ENCODE measurements around the gene DNASE1L3.

The DNASE1L3 gene

DNA sequence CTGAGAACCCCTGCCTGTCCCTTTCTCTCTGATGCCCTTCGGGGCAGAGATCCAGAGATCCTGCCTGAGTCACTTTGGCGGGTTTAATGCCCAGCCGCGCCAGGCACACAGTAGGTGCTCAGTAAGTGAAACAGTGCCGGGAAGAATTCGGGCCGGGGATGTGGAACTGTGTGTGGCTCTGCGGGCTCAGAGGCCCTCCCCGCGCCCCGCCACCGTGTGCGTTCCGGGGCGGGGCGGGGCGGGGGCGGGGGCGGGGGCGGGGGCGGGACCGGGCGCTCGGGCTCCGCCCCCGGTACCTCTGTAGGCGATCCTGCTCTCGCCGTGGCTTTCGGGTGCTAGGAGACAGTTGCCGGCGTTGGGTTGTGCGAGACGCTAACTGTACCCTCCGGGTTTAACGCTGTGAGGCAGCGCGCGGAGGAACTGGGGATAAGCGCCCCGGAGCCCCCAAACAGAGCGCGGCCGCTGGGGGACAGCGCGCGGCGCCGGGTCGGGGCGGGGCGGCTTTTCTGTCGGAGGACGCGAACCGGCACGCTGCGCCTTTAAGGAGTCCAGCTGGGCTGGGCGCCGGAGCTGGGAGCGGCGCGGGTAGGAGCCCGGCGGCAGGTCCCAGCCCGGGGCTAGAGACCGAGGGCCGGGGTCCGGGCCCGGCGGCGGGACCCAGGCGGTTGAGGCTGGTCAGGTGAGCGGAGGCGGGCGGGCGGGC, 26.6 kb upstream of the DNASE1L3 start, which contains the start of gene ABHD6:
ABHD6 (plus strand) TSS at position 555 of the 703 bp plus-strand sequence. CDS start 18,795 bp downstream, outside the sequence.
- no peaks in the 10 kb centered on the region for H3K79me2 ChIP-seq (ENCODE audit: insufficient read depth, low read depth)
- peak within 1 kb of the TSS; percentile 82 for H3K4me2 ChIP-seq
- peak within 1 kb of the TSS; percentile 93 for H2AFZ ChIP-seq (ENCODE audit: low read depth)
- peak within 1 kb of the TSS; percentile 39; the same call in 1 of the 2 replicates for H3K9ac ChIP-seq
- H3K4me3 ChIP-seq (IDR thresholded peaks at IDR 0.05; ENCODE audit: insufficient read depth, low read depth, low read length): no peak within 1 kb of the TSS
- no peaks in the 10 kb centered on the region for H3K36me3 ChIP-seq (ENCODE audit: insufficient read depth)
- peaks cover 5% of the 10 kb centered on the region for H3K4me1 ChIP-seq (ENCODE audit: low read depth, poor library complexity, severe bottlenecking)
- H3K27me3 ChIP-seq (ENCODE audit: insufficient read depth, low read depth): no peaks in the 10 kb centered on the region
- no peaks in the 10 kb centered on the region for H4K20me1 ChIP-seq (ENCODE audit: insufficient read depth)
- TF ChIP-seq CTCF (conservative IDR thresholded peaks at IDR 0.05; ENCODE audit: low read depth, low read length): no peak
- no peak within 1 kb of the TSS for H3K27ac ChIP-seq

DNA sequence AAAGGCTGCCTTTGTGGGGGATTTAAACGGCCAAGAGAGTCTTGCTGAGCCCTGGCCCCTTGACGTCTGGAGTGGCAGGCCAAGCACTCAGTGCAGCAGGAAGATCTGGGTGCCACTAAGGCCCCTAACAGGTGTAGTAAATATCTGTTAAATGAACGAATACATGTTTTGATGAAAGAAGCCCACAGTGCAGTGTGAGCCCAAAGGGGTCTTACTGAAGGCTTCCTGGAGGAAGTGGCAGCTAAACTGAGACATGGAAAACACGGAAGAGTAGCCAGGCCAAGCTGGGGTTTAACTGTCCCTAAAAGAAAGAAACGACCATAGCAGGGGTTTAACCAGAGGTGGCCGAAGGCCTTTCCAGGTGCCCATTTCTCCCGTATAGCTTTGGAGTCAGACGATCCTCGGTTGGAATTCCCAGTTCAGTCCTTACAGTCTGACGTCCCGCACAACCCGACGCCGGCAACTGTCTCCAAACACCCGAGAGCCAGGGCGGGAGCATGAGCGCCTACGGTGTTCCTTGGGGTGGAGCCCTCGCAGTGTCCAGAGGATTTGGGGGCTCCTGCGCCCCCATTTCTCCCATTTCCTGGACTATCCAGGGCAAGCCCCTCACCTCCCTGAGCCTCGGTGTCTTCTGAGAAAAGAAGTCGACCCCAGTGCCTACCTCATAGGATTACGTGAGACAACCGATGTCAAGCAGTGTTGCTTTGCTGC, 25.9 kb upstream of the DNASE1L3 start:
- H3K79me2 ChIP-seq (ENCODE audit: insufficient read depth, low read depth): no peaks in the 10 kb centered on the region
- peak overlapping the region; percentile 93 for H2AFZ ChIP-seq (ENCODE audit: low read depth)
- H3K4me2 ChIP-seq: peak overlapping the region; percentile 82
- no peak overlapping the region for H3K27ac ChIP-seq
- no peak overlapping the region for H3K4me3 ChIP-seq (IDR thresholded peaks at IDR 0.05; ENCODE audit: insufficient read depth, low read depth, low read length)
- H3K36me3 ChIP-seq (ENCODE audit: insufficient read depth): no peaks in the 10 kb centered on the region
- H3K27me3 ChIP-seq (ENCODE audit: insufficient read depth, low read depth): no peaks in the 10 kb centered on the region
- H3K4me1 ChIP-seq (ENCODE audit: low read depth, poor library complexity, severe bottlenecking): peaks cover 5% of the 10 kb centered on the region
- no peak for TF ChIP-seq CTCF (conservative IDR thresholded peaks at IDR 0.05; ENCODE audit: low read depth, low read length)
- H4K20me1 ChIP-seq (ENCODE audit: insufficient read depth): no peaks in the 10 kb centered on the region
- no peak overlapping the region; the same call in 1 of the 2 replicates for H3K9ac ChIP-seq

DNA sequence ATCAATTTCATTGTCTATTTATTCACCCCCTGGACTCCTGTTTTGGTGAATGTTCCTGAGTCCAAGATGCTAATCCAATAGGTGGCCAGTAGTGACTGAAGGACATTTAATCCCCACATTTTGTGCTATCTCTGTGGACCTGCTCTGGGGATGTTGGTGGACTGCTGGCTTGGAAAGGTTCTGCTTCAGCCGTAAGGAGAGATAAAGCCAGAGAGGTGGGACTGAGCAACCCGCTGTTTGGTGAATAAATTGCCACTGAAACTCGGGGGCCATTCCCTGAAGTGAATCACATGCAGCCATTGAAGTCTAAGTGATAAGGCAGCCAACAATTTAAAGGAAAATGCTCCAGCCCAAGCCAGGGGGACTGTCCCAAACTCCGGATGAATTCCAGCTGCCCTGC, 25.2 kb upstream of the DNASE1L3 start:
- peaks cover 2% of the 10 kb centered on the region for H3K4me1 ChIP-seq (ENCODE audit: low read depth, poor library complexity, severe bottlenecking)
- H3K27me3 ChIP-seq (ENCODE audit: insufficient read depth, low read depth): no peaks in the 10 kb centered on the region
- H3K9ac ChIP-seq: no peak overlapping the region
- H3K27ac ChIP-seq: no peak overlapping the region
- no peaks in the 10 kb centered on the region for H3K36me3 ChIP-seq (ENCODE audit: insufficient read depth)
- TF ChIP-seq CTCF (conservative IDR thresholded peaks at IDR 0.05; ENCODE audit: low read depth, low read length): no peak
- no peaks in the 10 kb centered on the region for H3K79me2 ChIP-seq (ENCODE audit: insufficient read depth, low read depth)
- H4K20me1 ChIP-seq (ENCODE audit: insufficient read depth): no peaks in the 10 kb centered on the region
- H3K4me2 ChIP-seq: no peak overlapping the region
- H2AFZ ChIP-seq (ENCODE audit: low read depth): no peak overlapping the region
- H3K4me3 ChIP-seq (IDR thresholded peaks at IDR 0.05; ENCODE audit: insufficient read depth, low read depth, low read length): no peak overlapping the region

- H3K79me2 ChIP-seq (ENCODE audit: insufficient read depth, low read depth): no peaks in the 10 kb centered on the region
- H3K27me3 ChIP-seq (ENCODE audit: insufficient read depth, low read depth): no peaks in the 10 kb centered on the region
Observed at GRCh38 chr3:58234516-58234931, 23.8 kb upstream of the DNASE1L3 start.

More at GRCh38 chr3:58234516-58234931, 23.8 kb upstream of the DNASE1L3 start:
- Histone ChIP-seq H3K4me3 (IDR thresholded peaks at IDR 0.05; ENCODE audit: insufficient read depth, low read depth, low read length) (no peak overlapping the region), H3K4me1 (ENCODE audit: low read depth, poor library complexity, severe bottlenecking) (no peaks in the 10 kb centered on the region), H3K36me3 (ENCODE audit: insufficient read depth) (no peaks in the 10 kb centered on the region), H3K9ac (no peak overlapping the region), H3K27ac (no peak overlapping the region), H2AFZ (ENCODE audit: low read depth) (no peak overlapping the region), H3K4me2 (no peak overlapping the region), H4K20me1 (ENCODE audit: insufficient read depth) (no peaks in the 10 kb centered on the region)
- TF ChIP-seq CTCF (conservative IDR thresholded peaks at IDR 0.05; ENCODE audit: low read depth, low read length): no peak

Measured in KMS-11 (cell line).